H1 (cell line): ENCODE measurements around the gene RNF39. TPM values are rescaled to one million over a fixed set of nuclear protein-coding genes. Genes with fewer than 3 reads are reported as not detected.

Experiments
- CTCF ChIA-PET: fragments of 300-600 bp; sonication (Branson Sonifier 250); formaldehyde crosslinking; loops from one replicate; lab custom pipeline; 2021; ENCODE audit not compliant: partially characterized antibody; lab: Charles Lee
- POLR2A ChIA-PET: fragments of 300-600 bp; sonication (Branson Sonifier 250); formaldehyde crosslinking; loops from one replicate; lab custom pipeline; 2021; ENCODE audit warnings: inconsistent platforms; ENCODE audit not compliant: partially characterized antibody; lab: Charles Lee
- DNase-seq, 2 experiments: peaks; one replicate each; pipeline versions ENCODE4 v3.0.0 to v3.0.0-alpha.2; 2010 to 2022; ENCODE audit warnings: low spot score in 2 of 2, low read depth in 1 of 2, mixed read lengths in 1 of 2
- FAIRE-seq: peaks from 2 replicates; lab custom pipeline; 2011; peaks lifted over from hg19 to GRCh38; lab: Jason Lieb, UNC
- H2AFZ ChIP-seq: 2 replicates; pipeline ENCODE4 v1.8.1; 2012; ENCODE audit warnings: low read length, inconsistent platforms
- H2AK5ac ChIP-seq: 2 replicates; pipeline ENCODE4 v1.6.1; 2013; ENCODE audit warnings: low read depth, low read length
- H2BK120ac ChIP-seq: replicated peaks from 2 replicates; pipeline ENCODE3; 2013; ENCODE audit warnings: low read depth, low read length, inconsistent platforms
- H2BK12ac ChIP-seq: 2 replicates; pipeline ENCODE4 v1.6.1; 2013; ENCODE audit warnings: low read depth, low read length
- H2BK15ac ChIP-seq: 2 replicates; pipeline ENCODE4 v1.6.1; 2013; ENCODE audit warnings: low read length
- H2BK20ac ChIP-seq: 2 replicates; pipeline ENCODE4 v1.6.1; 2013; ENCODE audit warnings: low read length
- H2BK5ac ChIP-seq: 2 replicates; pipeline ENCODE4 v1.6.1; 2013; ENCODE audit warnings: low read depth, low read length
- H3K14ac ChIP-seq: 2 replicates; pipeline ENCODE4 v1.6.1; 2013; ENCODE audit warnings: inconsistent platforms; ENCODE audit not compliant: insufficient read length
- H3K18ac ChIP-seq: 2 replicates; pipeline ENCODE4 v1.6.1; 2013; ENCODE audit warnings: low read length; ENCODE audit errors: extremely low read depth
- H3K23ac ChIP-seq: 2 replicates; pipeline ENCODE4 v1.6.1; 2013; ENCODE audit warnings: inconsistent platforms; ENCODE audit not compliant: insufficient read length
- H3K23me2 ChIP-seq: 2 replicates; pipeline ENCODE4 v1.6.1; 2013; ENCODE audit warnings: low read depth, low read length
- H3K27ac ChIP-seq: 2 replicates; pipeline ENCODE4 v1.6.1; 2011; ENCODE audit warnings: low read depth, low read length, inconsistent platforms
- H3K27me3 ChIP-seq, 4 experiments: replicated peaks in 1 of 4; 1 replicate in 1 of 4; 2 replicates in 3 of 4; pipeline versions ENCODE4 v1.6.1 to v1.8.1; 2011 to 2013; ENCODE audit warnings: low read length in 3 of 4, mild to moderate bottlenecking in 3 of 4, inconsistent platforms in 2 of 4, mixed read lengths in 2 of 4, moderate library complexity in 1 of 4; ENCODE audit not compliant: control insufficient read depth in 3 of 4, insufficient read depth in 3 of 4; ENCODE audit errors: extremely low read depth in 1 of 4
- H3K36me3 ChIP-seq, 4 experiments: 2 replicates each; pipeline versions ENCODE4 v1.6.1 to v1.8.1; 2011 to 2013; ENCODE audit warnings: mild to moderate bottlenecking in 4 of 4, low read length in 3 of 4, moderate library complexity in 2 of 4, control low read depth in 1 of 4, inconsistent platforms in 1 of 4; ENCODE audit not compliant: insufficient read depth in 4 of 4, control insufficient read depth in 2 of 4
- H3K4ac ChIP-seq: replicated peaks from 2 replicates; pipeline ENCODE3; 2013; ENCODE audit warnings: low read length, low read depth, mixed read lengths, inconsistent platforms; ENCODE audit not compliant: insufficient read length
- H3K4me1 ChIP-seq, 4 experiments: replicated peaks in 1 of 4; 1 replicate in 1 of 4; 2 replicates in 3 of 4; pipeline versions ENCODE4 v1.6.1 to v1.8.1; 2011 to 2013; ENCODE audit warnings: low read length in 3 of 4, inconsistent platforms in 2 of 4, mixed read lengths in 1 of 4; ENCODE audit not compliant: insufficient read depth in 4 of 4, control insufficient read depth in 3 of 4
- H3K4me2 ChIP-seq, 2 experiments: 2 replicates each; pipeline versions ENCODE4 v1.6.1 to v1.8.1; 2011 to 2013; ENCODE audit warnings: low read depth in 2 of 2, low read length in 2 of 2, control low read depth in 1 of 2, inconsistent platforms in 1 of 2, mild to moderate bottlenecking in 1 of 2; ENCODE audit not compliant: insufficient read depth in 1 of 2
- H3K4me3 ChIP-seq, 4 experiments: fragments of 200-600, 300-600 bp in 1 of 4; sonication (generic), shearing (Covaris generic), sonication (Bioruptor Twin) in 1 of 4; 2 replicates each; pipeline versions ENCODE4 v1.5.1 to v1.8.1; 2011 to 2016; ENCODE audit warnings: low read length in 4 of 4, low read depth in 3 of 4, control low read depth in 2 of 4, inconsistent platforms in 2 of 4, mild to moderate bottlenecking in 2 of 4, mixed read lengths in 1 of 4, moderate library complexity in 1 of 4; ENCODE audit not compliant: insufficient read depth in 2 of 4; ENCODE audit errors: extremely low read depth in 1 of 4
- H3K56ac ChIP-seq: replicated peaks from 2 replicates; pipeline ENCODE3; 2013; ENCODE audit warnings: low read depth, mild to moderate bottlenecking, mixed read lengths, low read length, inconsistent platforms; ENCODE audit not compliant: insufficient read length
- H3K79me1 ChIP-seq: 2 replicates; pipeline ENCODE4 v1.6.1; 2013; ENCODE audit warnings: low read depth, low read length, control low read depth
- H3K79me2 ChIP-seq, 2 experiments: 2 replicates each; pipeline versions ENCODE4 v1.6.1 to v1.8.1; 2012 to 2013; ENCODE audit warnings: low read length in 2 of 2, mild to moderate bottlenecking in 2 of 2, inconsistent platforms in 1 of 2; ENCODE audit not compliant: insufficient read depth in 2 of 2, control insufficient read depth in 1 of 2
- H3K9ac ChIP-seq, 4 experiments: replicated peaks in 1 of 4; 1 replicate in 1 of 4; 2 replicates in 3 of 4; pipeline versions ENCODE4 v1.6.1 to v1.8.1; 2011 to 2013; ENCODE audit warnings: low read depth in 3 of 4, low read length in 3 of 4, control low read depth in 2 of 4, mild to moderate bottlenecking in 2 of 4, moderate library complexity in 2 of 4, inconsistent platforms in 1 of 4; ENCODE audit errors: extremely low read depth in 1 of 4
- H3K9me3 ChIP-seq, 2 experiments: 2 replicates each; pipeline versions ENCODE4 v1.6.1 to v1.8.1; 2012 to 2013; ENCODE audit warnings: mild to moderate bottlenecking in 2 of 2, moderate library complexity in 2 of 2, control low read depth in 1 of 2, inconsistent platforms in 1 of 2, low read depth in 1 of 2, low read length in 1 of 2, mixed read lengths in 1 of 2; ENCODE audit not compliant: insufficient read depth in 2 of 2
- H4K20me1 ChIP-seq, 2 experiments: replicated peaks in 1 of 2; 2 replicates each; pipeline versions ENCODE3 to v1.8.1; 2011 to 2013; ENCODE audit warnings: inconsistent platforms in 2 of 2, low read length in 2 of 2, mild to moderate bottlenecking in 1 of 2; ENCODE audit not compliant: insufficient read depth in 2 of 2, control insufficient read depth in 1 of 2
- H4K5ac ChIP-seq: 2 replicates; pipeline ENCODE4 v1.6.1; 2013; ENCODE audit warnings: low read length, low read depth, mixed read lengths, inconsistent platforms; ENCODE audit not compliant: insufficient read length
- H4K8ac ChIP-seq: 2 replicates; pipeline ENCODE4 v1.8.0; 2013; ENCODE audit warnings: mild to moderate bottlenecking, moderate library complexity, low read length, inconsistent platforms; ENCODE audit not compliant: insufficient read depth; ENCODE audit errors: extremely low read depth
- H4K91ac ChIP-seq: replicated peaks from 2 replicates; pipeline ENCODE3; 2013; ENCODE audit warnings: low read length, mixed read lengths, inconsistent platforms; ENCODE audit not compliant: insufficient read length
- GABPA ChIP-seq: IDR thresholded peaks from 2 replicates; pipeline ENCODE4 v1.6.1; 2011; ENCODE audit warnings: mild to moderate bottlenecking, low read length, moderate library complexity, borderline replicate concordance; ENCODE audit not compliant: insufficient read depth
- SP2 ChIP-seq: IDR thresholded peaks from 2 replicates; pipeline ENCODE4 v1.6.1; 2012; ENCODE audit warnings: mild to moderate bottlenecking, low read length, inconsistent platforms
- TBP ChIP-seq: IDR thresholded peaks from 2 replicates; pipeline ENCODE4 v1.6.1; 2011; ENCODE audit warnings: low read depth, low read length, improper control_type of control experiment
- WGBS, 2 experiments: shearing (Covaris generic) in 1 of 2; methylation state at CpG; one replicate each; pipeline versions ENCODE4 v1.1.6 to v1.1.7; 2013 to 2015; ENCODE audit warnings: low lambda C conversion rate in 2 of 2, mixed read lengths in 2 of 2, inconsistent platforms in 1 of 2, low coverage in 1 of 2, missing lambda C conversion rate in 1 of 2; ENCODE audit not compliant: insufficient replicate concordance in 2 of 2, insufficient coverage in 1 of 2, insufficient read length in 1 of 2; ENCODE audit errors: extremely low coverage in 1 of 2, missing lambda C conversion rate in 1 of 2; 5-methylcytosine and 5-hydroxymethylcytosine counted together
- polyA plus RNA-seq, 7 experiments: library from polyadenylated mRNA; depleted of rRNA in 3 of 7; stranded (reverse) in 5 of 7; unstranded in 2 of 7; fragments of >200 nt in 5 of 7; fragments of 200-250 nt in 2 of 7; gene quantifications; 1 replicate in 5 of 7; 2 replicates in 1 of 7; 4 replicates in 1 of 7; pipeline versions ENCODE4 v1.2.1 to v1.2.3, GENCODE V29; 2011 to 2013; ENCODE audit warnings: missing spikeins in 2 of 7, mixed read lengths in 2 of 7
- total RNA-seq: library from RNA; stranded (reverse); fragmentation: NEBNext Ultra II Directional; extraction: Animal tissue kit (Norgen Biotek cat#: 25700); gene quantifications from 2 replicates; pipeline ENCODE4 v1.2.1, GENCODE V29; 2021

RNF39 gene
- total and polyA plus RNA-seq, 2 of the 8 experiments (the other 6 are each of a cell fraction or from before 2014, with no cell fraction given), result 1.4 to 2.3 TPM

- Histone ChIP-seq H2BK5ac (no peak overlapping the region), H4K91ac (no peak overlapping the region), H2BK15ac (no peak overlapping the region), H3K79me2 (no peaks in the 10 kb centered on the region), H3K9me3 (no peaks in the 10 kb centered on the region), H3K4me2 (no peak overlapping the region), H4K8ac (no peak overlapping the region), H3K23ac (no peak overlapping the region), H3K9ac (no peak overlapping the region), H3K27ac (no peak overlapping the region), H3K27me3 (no peaks in the 10 kb centered on the region), H2BK12ac (no peak overlapping the region), H3K4ac (no peak overlapping the region), H3K4me3 (no peak overlapping the region), H4K20me1 (peaks cover 1 to 2% of the 10 kb centered on the region in 2 experiments), H2AK5ac (no peak overlapping the region), H2BK120ac (no peak overlapping the region), H3K23me2 (no peaks in the 10 kb centered on the region), H3K36me3 (no peaks in the 10 kb centered on the region), H2BK20ac (no peak overlapping the region), H3K79me1 (no peaks in the 10 kb centered on the region), H2AFZ (no peak overlapping the region), H3K14ac (no peak overlapping the region), H3K56ac (no peak overlapping the region), H3K18ac (no peak overlapping the region), H3K4me1 (no peaks in the 10 kb centered on the region), H4K5ac (no peak overlapping the region)
- FAIRE-seq (no peak), DNase-seq (no peak)
- 60% methylated on average over 2 of the region's 2 CpGs; no CpG with 5 or more reads in 1 of the 2 experiments for WGBS, 2 experiments
- ChIA-PET CTCF (interaction anchor here (2.3 kb wide), 1 partner anchor 8 kb away, joined by 11 read pairs; no protein-coding TSS in a partner anchor), POLR2A (interaction anchor here (2.0 kb wide), 1 partner anchor 17 kb away, joined by 7 read pairs; the partner anchor contains the start of gene POLR1H)
- TF ChIP-seq TBP (no peak), GABPA (no peak), SP2 (no peak)
These were observed 30.9 kb downstream of the RNF39 start for GRCh38 chr6:30044630-30045029.
